GM18909 (cell line): ENCODE data around the gene TBC1D9B.
"Not testable (repeated sequence)": the region's sequence is repeated elsewhere in the genome, so short reads cannot be mapped to it uniquely, and the experiment has no call there.

Experiments
- ATAC-seq: cut with Tn5 transposase; IDR thresholded peaks from one replicate; pipeline ENCODE4 v1.9.1; 2021; ENCODE audit warnings: mild to moderate bottlenecking; ENCODE audit not compliant: unreplicated experiment, poor library complexity

Gene TBC1D9B

DNA sequence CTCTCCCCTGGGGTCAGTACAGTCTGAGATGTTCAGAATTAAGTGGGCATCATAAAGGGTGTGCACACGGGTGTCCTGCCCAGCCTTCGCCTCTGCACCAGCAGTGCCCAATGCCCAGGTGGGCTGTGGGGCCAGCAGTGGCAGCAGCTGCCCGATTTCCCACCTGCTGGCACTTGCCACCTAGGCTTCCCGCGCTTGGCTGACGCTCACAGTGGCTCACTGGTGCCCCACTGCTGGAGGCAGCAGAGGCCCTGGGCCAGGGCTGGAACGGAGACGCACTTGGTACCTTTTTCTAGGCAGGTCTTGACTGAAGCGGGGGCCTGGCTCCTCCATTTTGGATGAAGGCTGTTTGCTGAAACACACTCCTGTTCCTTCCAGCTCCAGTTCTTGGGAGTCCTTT lies 66.1 kb downstream of the TBC1D9B start:
- ATAC-seq, result no peak

DNA sequence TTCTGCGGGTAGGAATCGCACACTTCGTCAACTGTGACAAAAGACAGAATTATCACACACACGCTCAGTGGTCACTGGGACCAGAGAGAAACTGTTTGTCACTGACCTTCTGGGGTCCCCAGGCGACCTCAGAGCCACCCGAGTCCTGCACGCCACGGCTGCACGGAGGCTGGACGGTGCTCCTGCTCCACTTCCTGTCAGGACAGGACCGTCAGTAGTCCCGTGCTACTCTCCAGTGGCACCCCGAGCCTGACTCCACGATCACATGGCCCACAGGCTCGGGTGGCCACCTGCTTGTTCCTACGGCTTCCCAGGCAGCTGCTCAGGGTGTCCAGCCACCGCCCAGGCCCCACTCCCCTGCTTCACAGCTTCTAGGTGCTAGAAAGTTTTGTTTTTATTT lies 66.9 kb downstream of the TBC1D9B start:
- no peak for ATAC-seq

DNA sequence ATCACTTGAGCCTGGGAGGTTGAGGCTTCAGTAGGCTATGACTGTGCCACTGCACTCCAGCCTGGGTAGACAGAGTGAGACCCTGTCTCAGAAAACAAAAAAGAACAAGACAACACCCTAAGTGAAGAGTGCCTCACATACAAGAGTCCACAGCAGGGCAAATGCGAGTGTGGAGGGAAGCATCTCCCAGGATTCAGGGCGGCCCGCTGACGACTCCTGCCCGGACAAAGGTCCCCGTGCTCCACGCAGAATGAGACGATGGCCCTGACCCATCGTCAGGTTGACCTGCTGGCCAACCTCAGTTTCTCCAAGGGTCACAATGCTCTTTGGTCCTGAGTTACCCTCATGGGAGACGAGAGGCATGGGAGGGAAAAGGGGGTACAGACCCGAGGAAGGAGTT lies 67.4 kb downstream of the TBC1D9B start:
- no peak for ATAC-seq

DNA sequence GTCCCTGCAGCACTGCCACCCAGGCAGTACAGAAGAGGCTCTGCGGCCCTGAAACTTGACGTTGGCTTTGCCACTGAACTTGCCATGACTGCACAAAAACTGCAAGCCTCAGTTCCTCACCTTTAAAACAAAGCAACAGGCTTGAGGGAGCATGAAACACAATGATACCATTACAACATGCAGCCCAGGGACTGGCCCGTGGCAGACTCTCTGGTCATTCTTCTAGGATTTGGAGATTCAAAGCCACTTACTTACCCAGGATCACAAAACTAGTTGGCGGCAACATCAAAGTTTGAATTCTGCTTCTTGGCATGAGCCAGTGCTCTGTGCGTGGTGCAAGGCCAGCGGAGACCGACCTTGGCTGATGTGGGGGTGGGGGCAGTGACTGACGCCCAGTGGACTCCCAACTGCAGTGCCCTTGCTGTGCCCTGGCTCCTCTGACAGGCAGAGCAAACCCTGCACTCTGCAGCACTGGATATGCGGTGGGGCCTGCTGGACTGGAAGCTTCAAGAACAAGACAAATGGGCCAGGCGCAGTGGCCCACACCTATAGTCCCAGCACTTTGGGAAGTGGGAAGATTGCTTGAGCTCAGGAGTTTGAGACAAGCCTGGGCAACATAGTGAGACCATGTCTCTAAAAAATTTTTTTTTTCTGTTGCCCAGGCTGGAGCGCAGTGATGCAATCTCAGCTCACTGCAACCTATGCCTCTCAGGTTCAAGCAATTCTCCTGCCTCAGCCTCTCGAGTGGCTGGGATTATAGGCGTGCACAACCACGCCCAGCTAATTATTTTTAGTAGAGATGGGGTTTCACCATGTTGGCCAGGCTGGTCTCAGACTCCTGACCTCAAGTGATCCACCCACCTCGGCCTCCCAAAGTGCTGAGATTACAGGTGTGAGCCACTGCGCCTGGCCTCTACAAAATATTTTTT lies 68.1 kb downstream of the TBC1D9B start:
- ATAC-seq, result no peak

DNA sequence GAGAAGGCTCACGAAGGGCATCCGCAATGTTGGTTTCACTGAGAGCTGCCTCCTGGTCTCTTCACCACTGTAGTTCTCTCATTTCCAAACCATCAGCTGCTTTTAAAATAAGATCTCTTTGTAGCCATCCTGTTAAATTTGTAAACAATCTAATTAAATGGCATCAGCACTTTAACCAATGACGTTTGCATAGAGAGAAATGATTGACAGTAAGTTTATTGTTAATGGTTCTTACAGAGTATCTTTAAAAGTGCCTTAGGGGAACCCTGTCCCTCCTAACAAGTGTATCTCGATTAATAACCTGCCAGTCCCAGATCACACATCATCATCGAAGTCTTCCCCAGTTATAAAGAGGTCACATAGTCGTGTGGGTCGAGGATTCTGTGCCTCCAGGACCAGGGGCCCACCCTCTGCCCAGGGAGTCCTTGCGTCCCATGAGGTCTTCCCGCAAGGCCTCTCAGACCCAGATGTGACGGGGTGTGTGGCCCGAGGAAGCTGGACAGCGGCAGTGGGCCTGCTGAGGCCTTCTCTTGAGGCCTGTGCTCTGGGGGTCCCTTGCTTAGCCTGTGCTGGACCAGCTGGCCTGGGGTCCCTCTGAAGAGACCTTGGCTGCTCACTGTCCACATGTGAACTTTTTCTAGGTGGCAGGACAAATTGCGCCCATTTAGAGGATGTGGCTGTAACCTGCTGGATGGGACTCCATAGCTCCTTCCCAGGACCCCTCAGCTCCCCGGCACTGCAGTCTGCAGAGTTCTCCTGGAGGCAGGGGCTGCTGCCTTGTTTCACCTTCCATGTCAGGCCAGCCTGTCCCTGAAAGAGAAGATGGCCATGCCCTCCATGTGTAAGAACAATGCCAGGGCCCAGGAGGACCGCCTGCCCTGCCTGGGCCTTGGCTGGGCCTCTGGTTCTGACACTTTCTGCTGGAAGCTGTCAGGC lies 70.4 kb downstream of the TBC1D9B start:
- ATAC-seq, result no peak

DNA sequence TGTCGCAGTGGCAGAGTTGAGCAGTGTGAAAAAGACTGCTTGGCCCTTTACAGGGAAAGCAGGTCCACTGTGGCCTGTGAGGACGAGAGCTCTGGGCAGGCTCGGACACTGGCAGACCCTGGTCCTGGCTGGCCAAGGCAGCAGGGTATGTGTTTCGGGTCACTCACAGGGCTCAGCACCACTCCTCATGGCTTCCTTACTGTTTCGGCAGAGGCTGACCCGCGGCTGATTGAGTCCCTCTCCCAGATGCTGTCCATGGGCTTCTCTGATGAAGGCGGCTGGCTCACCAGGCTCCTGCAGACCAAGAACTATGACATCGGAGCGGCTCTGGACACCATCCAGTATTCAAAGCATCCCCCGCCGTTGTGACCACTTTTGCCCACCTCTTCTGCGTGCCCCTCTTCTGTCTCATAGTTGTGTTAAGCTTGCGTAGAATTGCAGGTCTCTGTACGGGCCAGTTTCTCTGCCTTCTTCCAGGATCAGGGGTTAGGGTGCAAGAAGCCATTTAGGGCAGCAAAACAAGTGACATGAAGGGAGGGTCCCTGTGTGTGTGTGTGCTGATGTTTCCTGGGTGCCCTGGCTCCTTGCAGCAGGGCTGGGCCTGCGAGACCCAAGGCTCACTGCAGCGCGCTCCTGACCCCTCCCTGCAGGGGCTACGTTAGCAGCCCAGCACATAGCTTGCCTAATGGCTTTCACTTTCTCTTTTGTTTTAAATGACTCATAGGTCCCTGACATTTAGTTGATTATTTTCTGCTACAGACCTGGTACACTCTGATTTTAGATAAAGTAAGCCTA lies 71.3 kb downstream of the TBC1D9B start:
- no peak for ATAC-seq

DNA sequence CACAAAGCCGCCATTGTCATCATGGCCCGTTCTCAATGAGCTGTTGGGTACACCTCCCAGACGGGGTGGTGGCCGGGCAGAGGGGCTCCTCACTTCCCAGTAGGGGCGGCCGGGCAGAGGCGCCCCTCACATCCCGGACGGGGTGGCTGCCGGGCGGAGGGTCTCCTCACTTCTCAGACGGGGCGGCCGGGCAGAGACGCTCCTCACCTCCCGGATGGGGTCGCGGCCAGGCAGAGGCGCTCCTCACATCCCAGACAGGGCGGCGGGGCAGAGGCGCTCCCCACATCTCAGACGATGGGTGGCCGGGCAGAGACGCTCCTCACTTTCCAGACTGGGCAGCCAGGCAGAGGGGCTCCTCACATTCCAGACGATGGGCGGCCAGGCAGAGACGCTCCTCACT lies 72.8 kb downstream of the TBC1D9B start:
- not testable (repeated sequence) for ATAC-seq

DNA sequence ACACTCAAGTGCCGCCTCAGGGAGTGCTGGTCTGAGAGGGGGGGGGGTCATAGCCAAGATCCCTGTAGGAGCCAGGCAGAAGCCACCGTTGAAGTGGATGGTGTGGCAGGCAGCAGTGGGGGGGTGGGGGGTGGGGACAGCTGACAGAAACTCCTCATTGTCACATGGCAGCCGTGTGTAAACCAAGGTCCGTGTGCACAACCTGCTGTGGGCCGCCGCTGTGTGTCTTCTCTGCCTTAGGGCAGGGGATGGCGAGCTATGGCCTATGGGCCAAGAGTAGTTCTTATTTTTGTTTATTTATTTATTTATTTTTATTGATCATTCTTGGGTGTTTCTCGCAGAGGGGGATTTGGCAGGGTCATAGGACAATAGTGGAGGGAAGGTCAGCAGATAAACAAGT lies 73.6 kb downstream of the TBC1D9B start:
- no peak for ATAC-seq

DNA sequence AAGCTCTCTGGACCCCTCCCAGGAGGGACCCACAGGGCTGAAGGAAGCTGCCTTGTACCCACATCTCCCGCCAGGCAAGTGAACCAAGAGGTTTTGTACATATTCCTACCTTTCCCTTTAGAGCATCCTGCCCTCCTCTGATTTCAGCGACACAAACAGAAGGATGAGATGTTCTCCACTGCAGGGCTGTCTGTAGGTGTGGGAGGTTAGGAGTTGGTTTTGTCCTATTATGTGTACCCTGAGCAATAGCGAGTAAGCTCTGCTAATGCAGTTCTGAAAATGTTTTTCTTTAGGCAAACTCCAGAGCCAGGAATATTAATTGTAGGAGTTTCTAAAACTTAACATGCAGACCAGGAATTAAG lies 74.0 kb downstream of the TBC1D9B start:
- ATAC-seq, result no peak

DNA sequence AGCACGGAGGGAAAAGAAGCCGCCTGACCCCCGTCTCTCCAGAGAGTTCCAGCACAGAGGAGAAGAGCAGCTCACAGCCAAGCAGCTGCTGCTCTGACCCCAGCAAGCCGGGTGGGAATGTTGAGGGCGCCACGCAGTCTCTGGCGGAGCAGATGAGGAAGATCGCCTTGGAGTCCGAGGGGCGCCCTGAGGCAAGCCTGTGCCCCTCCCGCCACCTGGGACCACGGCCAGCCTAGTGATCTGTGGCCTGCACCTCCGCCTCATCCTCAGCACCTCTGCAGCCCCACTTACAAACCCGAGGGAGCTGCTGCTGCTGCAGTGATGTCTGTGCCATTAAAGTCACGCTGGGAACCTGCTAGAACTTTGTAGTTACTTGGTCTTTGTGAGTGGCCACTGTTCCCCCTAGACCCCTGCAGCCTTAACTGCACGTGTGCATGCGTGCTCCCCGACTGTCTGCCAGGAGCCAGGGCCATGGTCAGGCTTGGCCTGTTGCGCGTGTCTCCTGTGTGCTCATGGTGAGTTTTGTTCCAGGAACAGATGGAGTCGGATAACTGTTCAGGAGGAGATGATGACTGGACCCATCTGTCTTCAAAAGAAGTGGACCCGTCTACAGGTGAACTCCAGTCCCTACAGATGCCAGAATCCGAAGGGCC lies 74.5 kb downstream of the TBC1D9B start:
- ATAC-seq, result no peak

DNA sequence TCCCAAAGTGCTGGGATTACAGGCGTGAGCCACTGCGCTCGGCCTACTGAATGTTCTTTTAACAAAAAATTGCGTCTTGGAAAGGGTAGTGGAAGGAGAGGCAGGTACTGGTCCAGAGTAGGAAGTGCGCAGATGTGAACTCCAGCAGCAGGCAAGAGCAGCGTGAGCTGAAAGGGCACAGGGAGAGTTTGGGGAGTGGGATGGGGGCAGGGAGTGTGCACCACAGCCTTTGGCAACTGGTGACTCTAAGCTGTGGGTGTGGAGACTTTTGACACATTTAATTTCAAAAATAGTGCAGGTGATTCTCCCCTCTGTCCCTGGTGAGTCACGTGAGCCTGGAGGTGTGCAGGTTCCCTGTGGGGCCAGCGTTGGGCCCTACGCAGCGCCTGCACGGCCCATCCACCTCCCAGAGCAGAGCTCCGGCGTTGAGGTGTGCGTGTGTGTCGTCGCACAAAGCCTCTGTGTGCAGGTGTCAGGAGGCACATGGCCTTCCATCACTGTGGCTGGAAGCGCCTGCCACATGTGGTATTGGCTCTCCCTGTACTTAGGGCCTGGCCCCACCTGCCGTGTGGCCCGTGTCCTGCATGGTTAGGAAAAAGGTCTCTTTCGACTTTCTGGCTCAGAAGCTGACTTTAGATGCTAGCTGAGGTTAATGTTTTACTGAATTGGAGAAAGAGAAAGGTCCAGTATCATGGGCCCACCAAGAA lies 75.5 kb downstream of the TBC1D9B start:
- no peak for ATAC-seq

DNA sequence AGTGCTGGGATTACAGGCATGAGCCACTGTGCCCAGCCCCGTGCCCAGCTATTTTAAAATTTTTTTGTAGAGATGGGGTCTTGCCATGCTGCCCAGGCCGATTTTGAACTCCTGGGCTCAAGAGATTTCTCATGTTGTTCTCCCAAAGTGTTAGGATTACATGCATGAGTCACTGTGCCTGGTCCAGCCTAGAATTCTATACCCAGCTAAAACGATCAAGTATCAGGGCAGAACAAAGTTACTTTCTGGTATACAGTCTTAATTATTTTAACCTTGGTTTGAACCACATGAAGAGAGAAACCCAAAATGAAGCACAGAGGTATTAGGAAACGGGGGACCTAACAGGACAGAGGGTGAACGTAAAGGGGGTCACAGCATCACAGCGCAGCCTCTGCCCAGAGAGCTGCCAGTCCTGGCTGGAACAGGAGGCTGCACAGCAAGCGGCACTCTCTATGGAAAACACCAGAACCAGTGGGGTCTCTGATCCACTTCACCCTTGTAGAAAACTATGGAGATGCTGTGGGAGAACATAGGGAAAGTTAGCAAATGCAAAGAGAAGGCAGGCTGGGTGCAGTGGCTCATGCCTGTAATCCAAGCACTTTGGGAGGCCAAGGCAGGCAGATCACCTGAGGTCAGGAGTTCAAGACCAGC lies 76.8 kb downstream of the TBC1D9B start:
- no peak for ATAC-seq

DNA sequence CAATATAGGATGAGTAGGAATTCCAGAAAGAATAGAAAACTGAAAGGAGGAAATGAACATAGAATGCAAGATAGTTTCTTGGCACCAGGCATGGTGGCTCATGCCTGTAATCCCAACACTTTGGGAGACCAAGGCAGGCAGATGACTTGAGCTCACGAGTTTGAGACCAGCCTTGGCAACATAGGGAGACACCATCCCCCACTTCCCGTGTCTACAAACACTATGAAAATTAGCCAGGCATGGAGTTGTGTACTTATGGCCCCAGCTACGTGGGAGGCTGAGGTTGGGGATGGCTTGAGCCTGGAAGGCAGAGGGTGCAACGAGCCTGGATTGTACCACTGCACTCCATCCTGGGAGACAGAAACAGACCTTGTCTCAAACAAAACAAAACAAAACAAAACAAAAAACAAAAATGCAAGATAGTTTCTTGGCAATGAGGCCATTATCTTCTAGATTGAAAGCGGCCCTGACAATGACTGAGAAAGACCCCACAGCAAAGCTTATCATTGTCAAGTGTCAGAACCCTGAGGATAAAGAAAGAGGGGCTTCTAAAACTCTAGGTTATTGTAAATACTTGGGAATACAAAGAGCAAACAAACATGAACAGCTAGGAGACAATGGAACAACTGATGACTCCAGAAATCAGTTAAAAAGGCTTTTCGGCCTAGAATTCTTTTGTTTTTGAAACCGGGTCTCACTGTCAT lies 77.8 kb downstream of the TBC1D9B start:
- no peak for ATAC-seq

DNA sequence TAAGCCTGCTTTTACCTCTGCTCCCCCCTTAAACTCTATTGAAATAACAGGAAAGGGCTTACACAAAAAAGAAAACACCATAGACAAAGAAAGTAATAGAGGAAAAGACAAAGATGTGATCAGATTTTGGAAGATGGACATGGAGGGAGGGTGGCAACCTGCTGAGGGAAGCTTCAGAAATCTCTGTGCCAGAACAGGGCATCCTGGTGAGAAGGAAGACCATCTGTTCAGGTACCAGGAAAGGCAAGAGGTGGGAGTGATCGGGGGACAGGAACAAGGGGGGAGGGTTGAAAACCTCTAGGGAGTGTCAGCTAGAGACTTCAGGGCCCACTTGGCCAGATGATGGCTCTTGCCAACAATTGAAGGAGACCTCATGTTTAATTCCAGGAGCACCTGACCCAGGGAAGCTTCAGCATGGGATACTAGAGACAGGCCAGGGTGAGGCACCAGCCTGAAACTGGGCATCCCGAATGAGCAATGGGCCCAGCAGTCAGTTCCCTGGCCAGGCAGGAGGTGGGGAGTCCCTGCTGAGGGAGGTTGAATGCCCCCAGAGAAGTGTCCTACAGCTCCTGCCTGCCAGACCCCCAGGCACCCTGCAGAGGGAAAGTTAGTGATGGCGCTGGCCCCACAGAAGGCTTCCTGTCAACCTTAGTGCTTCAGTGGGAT lies 78.8 kb downstream of the TBC1D9B start:
- no peak for ATAC-seq

DNA sequence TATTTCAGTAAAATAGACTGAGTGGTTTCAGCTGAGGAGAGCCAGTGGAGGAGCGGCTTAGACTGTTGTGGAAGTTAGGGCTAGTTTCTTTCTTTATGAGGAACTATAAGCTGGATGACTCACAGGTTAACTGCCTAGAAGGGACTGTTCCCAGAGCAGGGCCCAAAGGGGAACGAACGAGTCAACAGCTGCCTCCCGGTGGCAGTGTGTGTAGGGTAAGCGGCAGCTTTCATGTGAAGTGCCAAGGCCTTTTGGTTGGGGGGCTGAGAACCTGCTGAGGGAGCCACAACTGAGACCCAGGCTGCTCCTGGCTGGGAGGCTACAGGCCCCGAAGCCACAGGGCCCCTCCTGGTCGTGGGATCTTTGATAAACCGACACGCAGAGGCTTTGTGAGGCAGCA lies 80.0 kb downstream of the TBC1D9B start:
- ATAC-seq, result no peak

DNA sequence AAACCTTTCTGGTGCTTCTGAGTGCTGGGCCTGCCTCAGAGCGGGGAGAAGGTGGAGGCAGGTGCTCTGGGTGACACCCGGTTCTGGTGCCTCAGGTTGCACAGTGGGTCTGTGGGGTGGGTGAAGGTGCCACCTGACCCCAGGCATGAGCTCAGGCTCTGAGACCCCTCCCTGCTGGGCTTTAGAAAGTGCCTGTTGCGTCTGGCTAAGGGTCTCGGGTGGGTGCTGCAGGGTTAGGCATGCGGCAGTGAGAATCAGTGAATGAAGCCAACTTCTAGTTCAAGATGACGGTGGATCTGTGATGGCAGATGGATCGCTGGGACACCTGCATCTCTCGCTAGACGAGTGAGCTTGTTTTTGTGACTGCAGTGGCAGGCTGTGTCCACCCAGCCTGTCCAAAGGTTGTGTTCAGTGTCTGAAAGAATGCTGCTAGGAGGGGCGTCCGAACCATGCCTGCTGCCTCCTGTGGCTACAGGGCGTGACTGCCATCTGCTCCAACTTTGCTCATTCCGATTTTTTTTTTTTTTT lies 82.0 kb downstream of the TBC1D9B start:
- no peak for ATAC-seq

DNA sequence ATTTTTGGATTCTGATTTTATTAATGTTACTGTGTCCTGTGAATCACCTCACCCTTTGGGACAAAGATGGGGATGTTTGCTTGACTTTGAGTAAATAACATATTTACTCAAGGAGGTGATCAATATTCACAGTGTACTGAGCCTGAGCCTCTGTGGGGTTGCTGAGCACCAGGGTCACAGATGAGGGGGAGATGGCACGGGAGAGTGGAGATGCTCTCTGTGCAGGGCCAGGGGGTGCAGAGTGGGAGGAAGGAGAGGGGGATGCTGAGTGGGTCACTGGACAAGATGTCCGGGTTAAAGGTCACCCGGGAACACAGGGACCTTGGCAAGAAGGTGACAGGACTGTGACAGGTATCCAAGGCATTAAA lies 83.0 kb downstream of the TBC1D9B start:
- ATAC-seq, result no peak
